ENCODE measurements around the gene NLRP14. TPM values are rescaled to one million over a fixed set of nuclear protein-coding genes. Genes with fewer than 3 reads are reported as not detected.
A peak's percentile ranks its signal among the peaks of the same experiment; 100 is the strongest.

The NLRP14 gene
- total RNA-seq, 1 experiment from 2014 or later: not detected

GRCh38 chr11:7062534-7062933, 42.3 kb downstream of the NLRP14 start:
- TF ChIP-seq CTCF (IDR thresholded peaks at IDR 0.05; ENCODE audit: insufficient read depth in 1 of 2, low read depth in 1 of 2, low read length in 1 of 2, severe bottlenecking in 1 of 2, unreplicated experiment in 1 of 2): no peak
- CTCF ChIA-PET: no interaction called here

GRCh38 chr11:7072401-7073028, 52.2 kb downstream of the NLRP14 start:
- ChIA-PET CTCF (no interaction called here), POLR2A (no interaction called here)
- Mint-ChIP-seq H3K27ac (ENCODE audit: unreplicated experiment) (no peak overlapping the region), H3K27me3 (ENCODE audit: insufficient read depth, unreplicated experiment) (no peaks in the 10 kb centered on the region), H3K4me1 (ENCODE audit: low read depth, unreplicated experiment) (peaks cover 11% of the 10 kb centered on the region), H3K9me3 (ENCODE audit: unreplicated experiment) (peaks cover 15% of the 10 kb centered on the region), H3K4me3 (ENCODE audit: unreplicated experiment) (no peak overlapping the region), H3K36me3 (ENCODE audit: insufficient read depth, unreplicated experiment) (no peaks in the 10 kb centered on the region)
- Histone ChIP-seq H3K36me3 (ENCODE audit: control insufficient read depth, insufficient read depth, low read length) (no peaks in the 10 kb centered on the region), H3K9me3 (no peaks in the 10 kb centered on the region), H3K4me3 (ENCODE audit: low read depth, low read length) (no peak overlapping the region), H3K27me3 (replicated peaks; ENCODE audit: control insufficient read depth, insufficient read depth, low read length) (no peaks in the 10 kb centered on the region), H3K4me1 (peaks cover 7% of the 10 kb centered on the region; the same call in 1 of the 2 replicates)
- intact Hi-C loops (cut with micrococcal nuclease; ENCODE audit: unreplicated experiment): no loop called here
- DNase-seq: peak; percentile 40 to 65
- no peak for TF ChIP-seq CTCF (IDR thresholded peaks at IDR 0.05; ENCODE audit: insufficient read depth in 1 of 2, low read depth in 1 of 2, low read length in 1 of 2, severe bottlenecking in 1 of 2, unreplicated experiment in 1 of 2)
- BruUV-seq (replicated peaks): no TSS peak

More at GRCh38 chr11:7062534-7062933, 42.3 kb downstream of the NLRP14 start:
- Mint-ChIP-seq H3K36me3 (ENCODE audit: insufficient read depth, unreplicated experiment) (no peaks in the 10 kb centered on the region), H3K9me3 (ENCODE audit: unreplicated experiment) (no peaks in the 10 kb centered on the region), H3K4me1 (ENCODE audit: low read depth, unreplicated experiment) (no peaks in the 10 kb centered on the region), H3K4me3 (ENCODE audit: unreplicated experiment) (no peak overlapping the region), H3K27ac (ENCODE audit: unreplicated experiment) (no peak overlapping the region), H3K27me3 (ENCODE audit: insufficient read depth, unreplicated experiment) (no peaks in the 10 kb centered on the region)
- H3K4me3 ChIP-seq (ENCODE audit: low read depth, low read length): no peak overlapping the region
- no peak for DNase-seq
- H3K4me1 ChIP-seq: no peaks in the 10 kb centered on the region
- H3K27me3 ChIP-seq (replicated peaks; ENCODE audit: control insufficient read depth, insufficient read depth, low read length): no peaks in the 10 kb centered on the region
- no TSS peak for BruUV-seq (replicated peaks)
- POLR2A ChIA-PET: no interaction called here
- intact Hi-C loops (cut with micrococcal nuclease; ENCODE audit: unreplicated experiment): no loop called here
- H3K36me3 ChIP-seq (ENCODE audit: control insufficient read depth, insufficient read depth, low read length): no peaks in the 10 kb centered on the region
- no peaks in the 10 kb centered on the region for H3K9me3 ChIP-seq

- H3K36me3 Mint-ChIP-seq (ENCODE audit: insufficient read depth, unreplicated experiment): no peaks in the 10 kb centered on the region
- POLR2A ChIA-PET: no interaction called here
- H3K4me1 Mint-ChIP-seq (ENCODE audit: low read depth, unreplicated experiment): peaks cover 11% of the 10 kb centered on the region
- intact Hi-C loops (cut with micrococcal nuclease; ENCODE audit: unreplicated experiment): no loop called here
- H3K4me1 ChIP-seq: peaks cover 7% of the 10 kb centered on the region; the same call in 1 of the 2 replicates
- CTCF ChIA-PET: no interaction called here
- H3K4me3 ChIP-seq (ENCODE audit: low read depth, low read length): no peak overlapping the region
- TF ChIP-seq CTCF (IDR thresholded peaks at IDR 0.05; ENCODE audit: insufficient read depth in 1 of 2, low read depth in 1 of 2, low read length in 1 of 2, severe bottlenecking in 1 of 2, unreplicated experiment in 1 of 2): no peak
- H3K9me3 ChIP-seq: no peaks in the 10 kb centered on the region
- H3K27ac Mint-ChIP-seq (ENCODE audit: unreplicated experiment): no peak overlapping the region
- no peaks in the 10 kb centered on the region for H3K27me3 ChIP-seq (replicated peaks; ENCODE audit: control insufficient read depth, insufficient read depth, low read length)
- peak in 1 of 2 experiments; percentile 23 for DNase-seq
- peaks cover 42% of the 10 kb centered on the region for H3K9me3 Mint-ChIP-seq (ENCODE audit: unreplicated experiment)
- H3K4me3 Mint-ChIP-seq (ENCODE audit: unreplicated experiment): no peak overlapping the region
- no peaks in the 10 kb centered on the region for H3K36me3 ChIP-seq (ENCODE audit: control insufficient read depth, insufficient read depth, low read length)
- no TSS peak for BruUV-seq (replicated peaks)
- H3K27me3 Mint-ChIP-seq (ENCODE audit: insufficient read depth, unreplicated experiment): no peaks in the 10 kb centered on the region
These were observed 56.8 kb downstream of the NLRP14 start for GRCh38 chr11:7077101-7077500.
